ENCODE results near the gene NOP9.

Gene NOP9

GRCh38 chr14:24281636-24282035 is 18.0 kb upstream of the NOP9 start:
- in situ Hi-C loops (cut with MboI; ENCODE audit: low sequenced_read_pairs, unreplicated experiment): no loop called here
- no peak for TF ChIP-seq CTCF (IDR thresholded peaks at IDR 0.05; ENCODE audit: borderline replicate concordance, control extremely low read depth, extremely low read depth, insufficient read depth, missing control alignments)
- no peak for DNase-seq (ENCODE audit: low spot score)

- TF ChIP-seq CTCF (IDR thresholded peaks at IDR 0.05; ENCODE audit: borderline replicate concordance, control extremely low read depth, extremely low read depth, insufficient read depth, missing control alignments): no peak
- no peak for DNase-seq (ENCODE audit: low spot score)
- in situ Hi-C loops (cut with MboI; ENCODE audit: low sequenced_read_pairs, unreplicated experiment): no loop called here
Measured at GRCh38 chr14:24282736-24283135, 16.9 kb upstream of the NOP9 start.

GRCh38 chr14:24283796-24284460 is 15.7 kb upstream of the NOP9 start:
- no peak for DNase-seq (ENCODE audit: low spot score)
- TF ChIP-seq CTCF (IDR thresholded peaks at IDR 0.05; ENCODE audit: borderline replicate concordance, control extremely low read depth, extremely low read depth, insufficient read depth, missing control alignments): no peak
- in situ Hi-C loops (cut with MboI; ENCODE audit: low sequenced_read_pairs, unreplicated experiment): no loop called here

- in situ Hi-C loops (cut with MboI; ENCODE audit: low sequenced_read_pairs, unreplicated experiment): loop anchor here (5.0 kb wide), 1 partner anchor 37 kb away; no protein-coding TSS in a partner anchor
- TF ChIP-seq CTCF (IDR thresholded peaks at IDR 0.05; ENCODE audit: borderline replicate concordance, control extremely low read depth, extremely low read depth, insufficient read depth, missing control alignments): no peak
- no peak for DNase-seq (ENCODE audit: low spot score)
Measured at GRCh38 chr14:24284501-24285035, 15.1 kb upstream of the NOP9 start.

- in situ Hi-C loops (cut with MboI; ENCODE audit: low sequenced_read_pairs, unreplicated experiment): loop anchor here (5.0 kb wide), 1 partner anchor 38 kb away; no protein-coding TSS in a partner anchor
- no peak for TF ChIP-seq CTCF (IDR thresholded peaks at IDR 0.05; ENCODE audit: borderline replicate concordance, control extremely low read depth, extremely low read depth, insufficient read depth, missing control alignments)
- DNase-seq (ENCODE audit: low spot score): no peak
Measured at GRCh38 chr14:24285351-24285750, 14.3 kb upstream of the NOP9 start.

- TF ChIP-seq CTCF (IDR thresholded peaks at IDR 0.05; ENCODE audit: borderline replicate concordance, control extremely low read depth, extremely low read depth, insufficient read depth, missing control alignments): no peak
- in situ Hi-C loops (cut with MboI; ENCODE audit: low sequenced_read_pairs, unreplicated experiment): loop anchor here (5.0 kb wide), 1 partner anchor 40 kb away; no protein-coding TSS in a partner anchor
- DNase-seq (ENCODE audit: low spot score): no peak
Measured at GRCh38 chr14:24286996-24287395, 12.7 kb upstream of the NOP9 start.

Measured in GM13976 (cell line).